Spleen (tissue), 11 donors: ENCODE measurements around the gene KANK2. TPM values are rescaled to one million over a fixed set of nuclear protein-coding genes. Genes with fewer than 3 reads are reported as not detected.

Experiments used
- DNase-seq: peaks from one replicate; pipeline ENCODE4 v3.0.0-alpha.2; 2020
- H3K27ac ChIP-seq, 8 donors: fragments of 200-600 bp; sonication (generic) in 7 of 8; 1 replicate in 4 of 8; 2 replicates in 4 of 8; pipeline versions ENCODE4 v1.5.0 to v1.8.0; 2016 to 2021; ENCODE audit warnings: inconsistent platforms in 4 of 8, mild to moderate bottlenecking in 4 of 8, moderate library complexity in 1 of 8
- H3K27me3 ChIP-seq, 7 donors: fragments of 200-600 bp; sonication (generic) in 6 of 7; replicated peaks in 1 of 7; 1 replicate in 4 of 7; 2 replicates in 3 of 7; pipeline versions ENCODE4 v1.5.0 to v1.8.0; 2016 to 2021; ENCODE audit warnings: inconsistent platforms in 3 of 7, mild to moderate bottlenecking in 1 of 7
- H3K36me3 ChIP-seq, 6 donors: fragments of 200-600 bp; sonication (generic) in 5 of 6; 1 replicate in 4 of 6; 2 replicates in 2 of 6; pipeline versions ENCODE4 v1.5.0 to v1.8.0; 2016 to 2021; ENCODE audit warnings: inconsistent platforms in 2 of 6
- H3K4me1 ChIP-seq, 6 donors: fragments of 200-600 bp; sonication (generic) in 5 of 6; 1 replicate in 3 of 6; 2 replicates in 3 of 6; pipeline versions ENCODE4 v1.5.0 to v1.8.0; 2016 to 2021; ENCODE audit warnings: inconsistent platforms in 3 of 6
- H3K4me3 ChIP-seq, 8 donors: fragments of 200-600 bp; sonication (generic) in 7 of 8; 1 replicate in 4 of 8; 2 replicates in 4 of 8; pipeline versions ENCODE4 v1.5.0 to v1.8.0; 2016 to 2021; ENCODE audit warnings: inconsistent platforms in 4 of 8, mild to moderate bottlenecking in 4 of 8, moderate library complexity in 2 of 8
- H3K9me3 ChIP-seq, 8 donors: fragments of 200-600 bp; sonication (generic) in 7 of 8; 1 replicate in 4 of 8; 2 replicates in 4 of 8; pipeline versions ENCODE4 v1.5.0 to v1.8.0; 2016 to 2021; ENCODE audit warnings: inconsistent platforms in 4 of 8
- POLR2A ChIP-seq, 3 donors: fragments of 450-650 bp; IDR thresholded peaks; one replicate each; pipeline ENCODE4 v1.5.1; 2017; ENCODE audit warnings: antibody characterized with exemption in 3 of 3, mild to moderate bottlenecking in 1 of 3
- POLR2AphosphoS5 ChIP-seq, 3 donors: sonication (generic); formaldehyde crosslinking; IDR thresholded peaks; one replicate each; pipeline ENCODE4 v1.5.1; 2017; ENCODE audit warnings: antibody characterized with exemption in 3 of 3
- WGBS, 5 donors: extraction: QIAGEN DNeasy Blood & Tissue Kit in 3 of 5; methylation state at CpG; one replicate each; pipeline versions ENCODE4 v1.1.5 to v1.1.7; 2013 to 2018; 5-methylcytosine and 5-hydroxymethylcytosine counted together
- intact Hi-C: fragments of 100-400 bp; cut with DNase I; formaldehyde crosslinking; loops from one replicate; pipeline ENCODE4 v1.15.0; 2023; ENCODE audit warnings: low total_unique reads
- polyA plus RNA-seq, 3 donors: library from polyadenylated mRNA; stranded (reverse); fragments of 200-250 nt; gene quantifications; one replicate each; pipeline ENCODE4 v1.2.1, GENCODE V29; 2013
- total RNA-seq, 7 donors: library from RNA; depleted of rRNA in 3 of 7; stranded (reverse); fragments of >200 nt in 3 of 7; fragmentation: NEBNext Ultra II Directional in 4 of 7; extraction: Animal tissue kit (Norgen Biotek cat#: 25700) in 4 of 7; gene quantifications; one replicate each; pipeline versions ENCODE4 v1.1.0 to v1.2.1, GENCODE V29; 2016 to 2021
- TF ChIP-seq, protein P1 (sequence below), 11 experiments: fragments of 200-600 bp in 7 of 11; fragments of 450-650 bp in 4 of 11; sonication (generic) in 4 of 11; IDR thresholded peaks in 8 of 11; conservative IDR thresholded peaks in 3 of 11; 1 replicate in 7 of 11; 2 replicates in 4 of 11; pipeline versions ENCODE4 v1.4.0 to v1.8.0; 2016 to 2021; ENCODE audit warnings: antibody characterized with exemption in 11 of 11, inconsistent platforms in 4 of 11, mild to moderate bottlenecking in 1 of 11
- donor health status: healthy with polysubstance abuse.
- donor health status: DM: no; HTN: no; CAD: no; lungs with moderate emphysema.
- donor health status: DM: no; HTN: no; CAD: no.
- donor health status: Bipolar disorder and iron deficiency.
- donor health status: healthy.
- donor health status: DM: no; HTN: no; CAD: no.
- donor health status: DM: yes; HTN: yes; CAD: no.

KANK2 gene
- total and polyA plus RNA-seq, 10 donors: 16.3 to 144 (median 84.5) TPM

DNA sequence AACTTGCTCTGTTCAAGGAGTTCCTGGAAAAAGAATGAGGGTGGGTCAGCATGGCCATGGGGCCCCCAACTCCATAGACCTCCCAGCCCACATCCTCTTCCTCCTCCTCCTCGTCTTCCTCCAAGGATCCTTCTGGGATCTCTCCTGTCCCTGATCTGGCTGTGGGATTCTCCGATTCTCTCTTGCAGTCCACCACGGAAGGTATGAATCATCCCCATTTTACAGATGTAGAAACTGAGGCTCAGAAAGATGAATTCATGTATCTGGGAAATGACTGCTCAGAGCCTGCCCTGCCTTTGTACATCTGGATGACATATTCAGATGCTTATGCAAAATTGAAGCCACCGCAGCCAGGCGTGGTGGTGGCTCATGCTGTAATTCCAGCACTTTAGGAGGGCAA lies 2.2 kb upstream of the KANK2 start:
- H3K27ac ChIP-seq: peak overlapping the region in 2 of 8 donors; percentile 9 to 83
- DNase-seq: no peak
- H3K9me3 ChIP-seq: no peaks in the 10 kb centered on the region
- WGBS, 5 donors: 64 to 83% (median 76%) methylated on average over 5 of the region's 5 CpGs
- H3K36me3 ChIP-seq: peaks cover 0 to 32% (median 4%) of the 10 kb centered on the region in 6 donors
- TF ChIP-seq POLR2AphosphoS5 (IDR thresholded peaks at IDR 0.05) (no peak), POLR2A (IDR thresholded peaks at IDR 0.05) (no peak)
- TF ChIP-seq, protein P1, sequence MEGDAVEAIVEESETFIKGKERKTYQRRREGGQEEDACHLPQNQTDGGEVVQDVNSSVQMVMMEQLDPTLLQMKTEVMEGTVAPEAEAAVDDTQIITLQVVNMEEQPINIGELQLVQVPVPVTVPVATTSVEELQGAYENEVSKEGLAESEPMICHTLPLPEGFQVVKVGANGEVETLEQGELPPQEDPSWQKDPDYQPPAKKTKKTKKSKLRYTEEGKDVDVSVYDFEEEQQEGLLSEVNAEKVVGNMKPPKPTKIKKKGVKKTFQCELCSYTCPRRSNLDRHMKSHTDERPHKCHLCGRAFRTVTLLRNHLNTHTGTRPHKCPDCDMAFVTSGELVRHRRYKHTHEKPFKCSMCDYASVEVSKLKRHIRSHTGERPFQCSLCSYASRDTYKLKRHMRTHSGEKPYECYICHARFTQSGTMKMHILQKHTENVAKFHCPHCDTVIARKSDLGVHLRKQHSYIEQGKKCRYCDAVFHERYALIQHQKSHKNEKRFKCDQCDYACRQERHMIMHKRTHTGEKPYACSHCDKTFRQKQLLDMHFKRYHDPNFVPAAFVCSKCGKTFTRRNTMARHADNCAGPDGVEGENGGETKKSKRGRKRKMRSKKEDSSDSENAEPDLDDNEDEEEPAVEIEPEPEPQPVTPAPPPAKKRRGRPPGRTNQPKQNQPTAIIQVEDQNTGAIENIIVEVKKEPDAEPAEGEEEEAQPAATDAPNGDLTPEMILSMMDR (IDR thresholded peaks at IDR 0.05 in 8 of 11, conservative IDR thresholded peaks at IDR 0.05 in 3 of 11): no peak
- H3K4me3 ChIP-seq: no peak overlapping the region
- peaks cover 12 to 61% (median 38%) of the 10 kb centered on the region in 6 donors for H3K4me1 ChIP-seq
- intact Hi-C loops: no loop called here
- H3K27me3 ChIP-seq: peaks cover 0 to 27% (median 4%) of the 10 kb centered on the region in 7 donors

DNA sequence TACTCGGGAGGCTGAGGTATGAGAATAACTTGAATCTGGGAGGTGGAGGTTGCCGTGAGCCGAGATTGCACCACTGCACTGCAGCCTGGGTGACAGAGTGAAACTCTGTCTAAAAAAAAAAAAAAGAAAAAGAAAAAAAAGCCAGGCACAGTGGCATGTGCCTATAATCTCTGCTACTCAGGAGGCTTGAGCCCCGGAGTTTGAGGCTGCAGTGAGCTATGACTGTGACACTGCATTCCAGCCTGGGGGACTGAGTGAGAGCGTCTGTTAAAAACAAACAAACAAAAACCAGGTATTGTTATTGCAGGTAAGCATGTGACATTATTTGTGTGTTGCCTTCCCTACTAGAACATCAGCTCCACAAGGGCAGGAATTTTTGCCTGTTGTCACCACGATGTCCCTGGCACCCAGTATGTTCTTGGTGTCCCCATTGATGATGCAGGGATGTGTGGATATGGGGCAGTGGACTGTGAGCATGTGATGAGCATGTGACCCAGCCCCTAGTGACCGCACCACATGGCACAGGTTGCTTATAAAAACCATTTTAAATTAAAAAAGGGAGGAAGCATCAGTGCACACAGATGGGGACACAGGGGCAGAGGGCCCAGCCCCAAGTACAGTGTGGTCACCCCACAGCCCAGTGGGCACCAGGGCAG lies 1.6 kb upstream of the KANK2 start:
- Histone ChIP-seq H3K36me3 (peaks cover 0 to 38% (median 4%) of the 10 kb centered on the region in 6 donors), H3K27me3 (peaks cover 0 to 28% (median 4%) of the 10 kb centered on the region in 7 donors), H3K9me3 (no peaks in the 10 kb centered on the region), H3K4me3 (no peak overlapping the region), H3K4me1 (peaks cover 12 to 60% (median 35%) of the 10 kb centered on the region in 6 donors), H3K27ac (peak overlapping the region in 4 of 8 donors; percentile 9 to 85 (median 82))
- WGBS, 5 donors: 68 to 83% (median 77%) methylated on average over 7 of the region's 7 CpGs
- intact Hi-C loops: no loop called here
- DNase-seq: no peak
- TF ChIP-seq, protein P1 (IDR thresholded peaks at IDR 0.05 in 8 of 11, conservative IDR thresholded peaks at IDR 0.05 in 3 of 11): no peak
- no peak for TF ChIP-seq POLR2AphosphoS5 (IDR thresholded peaks at IDR 0.05)
- TF ChIP-seq POLR2A (IDR thresholded peaks at IDR 0.05): no peak

DNA sequence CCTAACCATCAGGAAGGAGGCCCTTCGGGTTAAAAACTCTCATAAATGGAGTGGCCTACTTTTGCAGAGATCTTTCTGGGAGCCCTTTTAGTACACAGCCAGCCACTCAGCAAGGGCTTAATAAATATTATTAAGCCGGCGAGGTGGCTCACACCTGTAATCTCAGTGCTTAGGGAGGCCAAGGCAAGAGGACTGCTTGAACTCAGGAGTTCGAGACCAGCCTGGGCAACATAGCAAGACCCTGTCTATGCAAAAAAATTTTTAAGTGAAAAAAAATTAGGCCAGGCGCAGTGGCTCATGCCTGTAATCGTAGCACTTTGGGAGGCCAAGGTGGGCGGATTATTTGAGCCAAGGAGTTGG lies 810 bp upstream of the KANK2 start:
- Histone ChIP-seq H3K4me3 (peak overlapping the region in 4 of 8 donors; percentile 71 to 91 (median 76)), H3K9me3 (no peaks in the 10 kb centered on the region), H3K36me3 (peaks cover 0 to 45% (median 4%) of the 10 kb centered on the region in 6 donors), H3K4me1 (peaks cover 12 to 60% (median 32%) of the 10 kb centered on the region in 6 donors), H3K27me3 (peaks cover 0 to 28% (median 4%) of the 10 kb centered on the region in 7 donors), H3K27ac (peak overlapping the region in 7 of 8 donors; percentile 62 to 87 (median 82))
- no peak for TF ChIP-seq POLR2AphosphoS5 (IDR thresholded peaks at IDR 0.05)
- no peak for TF ChIP-seq POLR2A (IDR thresholded peaks at IDR 0.05)
- TF ChIP-seq, protein P1 (IDR thresholded peaks at IDR 0.05 in 8 of 11, conservative IDR thresholded peaks at IDR 0.05 in 3 of 11): no peak
- intact Hi-C loops: no loop called here
- DNase-seq: no peak
- 67 to 83% (median 77%) methylated on average over 7 of the region's 7 CpGs for WGBS, 5 donors
